Large intestine (tissue), 3 donors: ENCODE measurements around the gene EIF2D. TPM values are rescaled to one million over a fixed set of nuclear protein-coding genes. Genes with fewer than 3 reads are reported as not detected.
A peak's percentile ranks its signal among the peaks of the same experiment; 100 is the strongest.

Experiments
- DNase-seq, 2 donors: peaks; one replicate each; pipeline versions ENCODE4 v3.0.0 to v3.0.0-alpha.2; 2013
- H3K27ac ChIP-seq: one replicate; pipeline ENCODE4 v1.5.1; 2013; ENCODE audit warnings: low read length
- H3K27me3 ChIP-seq: 2 replicates; pipeline ENCODE4 v1.6.1; 2013; ENCODE audit warnings: low read length; ENCODE audit not compliant: control insufficient read depth, insufficient read depth
- H3K36me3 ChIP-seq: 2 replicates; pipeline ENCODE4 v1.6.1; 2013; ENCODE audit warnings: low read length; ENCODE audit not compliant: control insufficient read depth, insufficient read depth
- H3K4me1 ChIP-seq: one replicate; pipeline ENCODE4 v1.6.1; 2013; ENCODE audit warnings: low read length; ENCODE audit not compliant: control insufficient read depth, insufficient read depth
- H3K4me3 ChIP-seq: one replicate; pipeline ENCODE4 v1.5.1; 2013; ENCODE audit warnings: low read length
- H3K9me3 ChIP-seq: one replicate; pipeline ENCODE4 v1.6.1; 2013; ENCODE audit warnings: mild to moderate bottlenecking, low read depth, low read length, moderate library complexity; ENCODE audit not compliant: control insufficient read depth
- WGBS: methylation state at CpG from one replicate; pipeline ENCODE4 v1.1.5; 2013; ENCODE audit warnings: low lambda C conversion rate; ENCODE audit not compliant: insufficient coverage; 5-methylcytosine and 5-hydroxymethylcytosine counted together
- polyA plus RNA-seq: library from polyadenylated mRNA; unstranded; fragments of 120-200 nt; gene quantifications from one replicate; pipeline ENCODE4 v1.2.1, GENCODE V29; 2013

The EIF2D gene
- polyA plus RNA-seq, 1 donor, result 53.2 TPM

- H3K4me3 ChIP-seq, result no peak overlapping the region
- no peaks in the 10 kb centered on the region for H3K27me3 ChIP-seq
- H3K4me1 ChIP-seq, result no peaks in the 10 kb centered on the region
- no peak overlapping the region for H3K27ac ChIP-seq
- H3K9me3 ChIP-seq, result no peaks in the 10 kb centered on the region
- peak in 1 of 2 donors; percentile 21 for DNase-seq
- peaks cover 66% of the 10 kb centered on the region for H3K36me3 ChIP-seq
- 90% methylated on average over 2 of the region's 5 CpGs for WGBS
These were observed 7.4 kb downstream of the EIF2D start for GRCh38 chr1:206604861-206605260.

GRCh38 chr1:206600527-206600926 is 11.7 kb downstream of the EIF2D start:
- Histone ChIP-seq H3K9me3 (no peaks in the 10 kb centered on the region), H3K36me3 (peaks cover 72% of the 10 kb centered on the region), H3K4me1 (no peaks in the 10 kb centered on the region), H3K4me3 (no peak overlapping the region), H3K27ac (no peak overlapping the region), H3K27me3 (no peaks in the 10 kb centered on the region)
- no CpG with 5 or more reads among the region's 3 CpGs for WGBS
- DNase-seq, result no peak

- Histone ChIP-seq H3K4me3 (no peak overlapping the region), H3K36me3 (peaks cover 74% of the 10 kb centered on the region), H3K27ac (no peak overlapping the region), H3K27me3 (no peaks in the 10 kb centered on the region), H3K4me1 (no peaks in the 10 kb centered on the region), H3K9me3 (no peaks in the 10 kb centered on the region)
- no CpG with 5 or more reads among the region's 1 CpG for WGBS
- no peak for DNase-seq
These were observed 16.0 kb downstream of the EIF2D start for GRCh38 chr1:206596319-206596666.

- H3K36me3 ChIP-seq, result peaks cover 71% of the 10 kb centered on the region
- no peaks in the 10 kb centered on the region for H3K9me3 ChIP-seq
- no peak overlapping the region for H3K4me3 ChIP-seq
- no peaks in the 10 kb centered on the region for H3K27me3 ChIP-seq
- DNase-seq, result no peak
- no peak overlapping the region for H3K27ac ChIP-seq
- WGBS, result 100% methylated on average over 2 of the region's 7 CpGs
- H3K4me1 ChIP-seq, result no peaks in the 10 kb centered on the region
These were observed 16.5 kb downstream of the EIF2D start for GRCh38 chr1:206595581-206596318.

GRCh38 chr1:206593351-206593925 is 18.8 kb downstream of the EIF2D start:
- Histone ChIP-seq H3K9me3 (no peaks in the 10 kb centered on the region), H3K27me3 (no peaks in the 10 kb centered on the region), H3K4me1 (no peaks in the 10 kb centered on the region), H3K27ac (no peak overlapping the region), H3K4me3 (no peak overlapping the region), H3K36me3 (peaks cover 57% of the 10 kb centered on the region)
- DNase-seq, result no peak
- no CpG with 5 or more reads among the region's 7 CpGs for WGBS

GRCh38 chr1:206591696-206592095 is 20.6 kb downstream of the EIF2D start:
- Histone ChIP-seq H3K4me1 (no peaks in the 10 kb centered on the region), H3K4me3 (no peak overlapping the region), H3K36me3 (peaks cover 63% of the 10 kb centered on the region), H3K27ac (no peak overlapping the region), H3K9me3 (no peaks in the 10 kb centered on the region), H3K27me3 (no peaks in the 10 kb centered on the region)
- no CpG with 5 or more reads among the region's 9 CpGs for WGBS
- no peak for DNase-seq

GRCh38 chr1:206591226-206591625 is 21.0 kb downstream of the EIF2D start:
- Histone ChIP-seq H3K9me3 (no peaks in the 10 kb centered on the region), H3K36me3 (peaks cover 64% of the 10 kb centered on the region), H3K27ac (no peak overlapping the region), H3K27me3 (no peaks in the 10 kb centered on the region), H3K4me1 (no peaks in the 10 kb centered on the region), H3K4me3 (no peak overlapping the region)
- no peak for DNase-seq
- 100% methylated on average over 2 of the region's 5 CpGs for WGBS

- WGBS, result 20% methylated on average over 1 of the region's 8 CpGs
- Histone ChIP-seq H3K36me3 (peaks cover 63% of the 10 kb centered on the region), H3K9me3 (no peaks in the 10 kb centered on the region), H3K4me1 (no peaks in the 10 kb centered on the region), H3K27ac (no peak overlapping the region), H3K27me3 (no peaks in the 10 kb centered on the region), H3K4me3 (no peak overlapping the region)
- DNase-seq, result no peak
These were observed 22.1 kb downstream of the EIF2D start for GRCh38 chr1:206590025-206590758.

- Histone ChIP-seq H3K4me3 (no peak overlapping the region), H3K4me1 (no peaks in the 10 kb centered on the region), H3K36me3 (peaks cover 58% of the 10 kb centered on the region), H3K27me3 (no peaks in the 10 kb centered on the region), H3K27ac (no peak overlapping the region), H3K9me3 (no peaks in the 10 kb centered on the region)
- DNase-seq, result no peak
- 70% methylated on average over 3 of the region's 7 CpGs for WGBS
These were observed 23.1 kb downstream of the EIF2D start for GRCh38 chr1:206589206-206589605.

- Histone ChIP-seq H3K9me3 (no peaks in the 10 kb centered on the region), H3K4me3 (no peak overlapping the region), H3K27me3 (no peaks in the 10 kb centered on the region), H3K4me1 (no peaks in the 10 kb centered on the region), H3K27ac (no peak overlapping the region), H3K36me3 (peaks cover 55% of the 10 kb centered on the region)
- no peak for DNase-seq
- no CpG with 5 or more reads among the region's 6 CpGs for WGBS
These were observed 23.8 kb downstream of the EIF2D start for GRCh38 chr1:206588492-206588891.
